ENCODE data around the gene NEK5.
A peak's percentile ranks its signal among the peaks of the same experiment; 100 is the strongest.
"Not testable (repeated sequence)": the region's sequence is repeated elsewhere in the genome, so short reads cannot be mapped to it uniquely, and the experiment has no call there.

NEK5 gene, protein sequence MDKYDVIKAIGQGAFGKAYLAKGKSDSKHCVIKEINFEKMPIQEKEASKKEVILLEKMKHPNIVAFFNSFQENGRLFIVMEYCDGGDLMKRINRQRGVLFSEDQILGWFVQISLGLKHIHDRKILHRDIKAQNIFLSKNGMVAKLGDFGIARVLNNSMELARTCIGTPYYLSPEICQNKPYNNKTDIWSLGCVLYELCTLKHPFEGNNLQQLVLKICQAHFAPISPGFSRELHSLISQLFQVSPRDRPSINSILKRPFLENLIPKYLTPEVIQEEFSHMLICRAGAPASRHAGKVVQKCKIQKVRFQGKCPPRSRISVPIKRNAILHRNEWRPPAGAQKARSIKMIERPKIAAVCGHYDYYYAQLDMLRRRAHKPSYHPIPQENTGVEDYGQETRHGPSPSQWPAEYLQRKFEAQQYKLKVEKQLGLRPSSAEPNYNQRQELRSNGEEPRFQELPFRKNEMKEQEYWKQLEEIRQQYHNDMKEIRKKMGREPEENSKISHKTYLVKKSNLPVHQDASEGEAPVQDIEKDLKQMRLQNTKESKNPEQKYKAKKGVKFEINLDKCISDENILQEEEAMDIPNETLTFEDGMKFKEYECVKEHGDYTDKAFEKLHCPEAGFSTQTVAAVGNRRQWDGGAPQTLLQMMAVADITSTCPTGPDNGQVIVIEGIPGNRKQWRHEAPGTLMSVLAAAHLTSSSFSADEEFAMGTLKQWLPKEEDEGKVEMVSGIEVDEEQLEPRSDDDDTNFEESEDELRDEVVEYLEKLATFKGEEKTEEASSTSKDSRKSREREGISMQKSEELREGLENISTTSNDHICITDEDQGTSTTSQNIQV

DNA sequence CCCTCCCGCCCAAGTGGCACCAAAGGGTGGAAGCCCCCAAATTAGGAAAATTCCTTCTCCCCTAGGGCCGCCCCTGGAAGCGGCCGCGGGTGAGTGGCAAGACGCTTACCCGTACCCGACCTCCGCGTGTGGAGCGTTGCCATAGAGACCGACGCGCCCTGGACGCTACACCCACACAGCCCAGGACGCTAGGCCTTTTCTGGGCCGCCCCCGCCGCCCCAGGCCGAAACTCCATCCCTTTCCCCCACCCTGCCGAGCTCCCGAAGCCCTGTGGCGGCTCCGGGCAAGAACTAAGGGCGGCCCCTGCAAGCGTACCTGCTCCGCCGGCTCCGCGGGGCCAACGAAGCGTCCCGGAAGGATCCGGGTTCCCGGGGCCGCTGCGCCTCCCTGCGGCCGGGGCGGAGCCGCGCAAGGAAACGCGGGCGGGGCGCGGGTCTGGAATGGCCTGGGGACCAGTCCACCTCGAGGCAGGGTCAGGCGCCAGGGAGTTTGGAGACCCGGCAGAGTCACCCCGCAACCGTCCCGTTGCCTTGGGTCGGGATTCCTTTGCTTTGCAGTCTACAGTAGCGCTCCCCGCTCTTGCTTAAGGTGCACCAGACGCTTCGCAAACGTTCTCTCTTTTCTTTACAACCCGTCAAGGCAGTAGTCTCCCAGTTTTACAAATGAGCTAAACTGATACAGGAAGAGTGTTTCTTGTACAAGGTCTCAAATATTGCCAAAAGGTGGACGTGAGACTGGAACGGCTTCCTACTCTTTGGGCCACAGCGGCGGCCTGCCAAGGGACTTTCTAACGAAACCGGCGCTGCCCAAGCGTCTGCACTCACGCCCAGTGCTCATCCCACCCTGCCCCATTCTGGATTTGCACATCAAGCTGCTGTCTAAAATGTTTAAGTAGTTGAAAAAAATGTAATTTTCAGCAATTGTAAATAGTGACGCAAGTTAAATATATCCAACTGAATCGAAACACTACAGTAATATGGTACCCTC, at the start of gene NEK5:
TSS of gene NEK5 (minus strand) at position 360 of the 987 bp plus-strand sequence. CDS start 1,591 bp downstream, outside the sequence.
- DNase-seq = peak; percentile 75
- peak; percentile 74 for ATAC-seq

DNA sequence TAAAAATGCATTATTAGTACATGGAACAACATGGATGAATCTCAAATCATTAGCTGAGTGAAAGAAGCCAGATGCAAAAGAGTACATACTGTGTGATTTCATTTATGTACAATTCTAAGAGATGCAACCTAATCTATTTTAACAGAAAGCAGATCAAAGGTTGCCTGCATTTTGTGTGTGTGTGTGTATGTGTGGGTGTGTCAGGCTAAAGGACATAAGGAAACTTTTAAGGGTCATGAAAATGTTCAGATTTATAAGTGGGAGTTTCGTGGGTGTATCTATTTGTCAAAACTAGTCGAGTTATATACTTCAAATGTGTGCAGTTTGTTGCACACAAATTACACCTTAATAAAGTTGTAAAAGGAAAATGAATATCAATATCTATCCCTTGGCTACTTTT, 48.4 kb upstream of the NEK5 start:
- no peak for DNase-seq
- no peak for ATAC-seq

DNA sequence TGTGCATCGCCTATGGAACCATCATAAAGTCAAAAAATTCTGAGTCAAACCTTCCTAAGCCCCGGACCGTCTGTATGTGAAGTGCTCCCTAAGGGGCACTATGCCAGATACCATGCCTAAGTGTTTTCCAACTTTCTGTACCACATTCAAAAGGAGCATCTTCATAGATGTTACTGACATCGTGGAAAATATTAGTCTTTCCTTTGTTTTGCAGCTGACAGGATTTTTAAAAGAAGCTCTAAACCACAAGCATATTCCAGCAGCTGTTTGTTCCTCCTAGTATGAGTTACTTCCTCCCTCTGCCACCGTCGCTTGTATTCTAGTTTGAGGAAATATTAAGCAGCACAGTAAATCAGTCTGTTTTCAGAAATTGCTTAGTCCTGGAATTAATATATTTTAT, 45.1 kb upstream of the NEK5 start:
- ATAC-seq = peak; percentile 40
- not testable (repeated sequence) for DNase-seq

DNA sequence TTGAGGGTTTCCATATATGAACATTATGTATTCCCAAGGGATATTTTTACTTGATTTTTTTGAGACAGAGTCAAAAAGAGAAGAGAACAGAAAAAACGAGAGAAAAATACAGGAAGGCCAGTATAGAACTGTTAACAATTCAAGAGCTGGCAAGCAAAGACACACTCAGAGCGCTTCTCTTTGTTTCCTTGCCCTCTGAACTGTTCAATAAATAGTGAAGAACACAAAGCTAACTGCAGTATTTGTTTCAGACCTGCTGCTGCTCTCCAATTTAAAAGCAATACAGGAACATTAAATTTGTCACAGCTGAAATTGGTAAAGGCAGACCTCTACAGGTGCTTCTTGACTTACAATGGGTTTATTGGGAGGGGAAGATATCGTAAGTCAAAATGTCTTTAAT, 44.5 kb upstream of the NEK5 start:
- no peak for DNase-seq
- ATAC-seq = no peak

DNA sequence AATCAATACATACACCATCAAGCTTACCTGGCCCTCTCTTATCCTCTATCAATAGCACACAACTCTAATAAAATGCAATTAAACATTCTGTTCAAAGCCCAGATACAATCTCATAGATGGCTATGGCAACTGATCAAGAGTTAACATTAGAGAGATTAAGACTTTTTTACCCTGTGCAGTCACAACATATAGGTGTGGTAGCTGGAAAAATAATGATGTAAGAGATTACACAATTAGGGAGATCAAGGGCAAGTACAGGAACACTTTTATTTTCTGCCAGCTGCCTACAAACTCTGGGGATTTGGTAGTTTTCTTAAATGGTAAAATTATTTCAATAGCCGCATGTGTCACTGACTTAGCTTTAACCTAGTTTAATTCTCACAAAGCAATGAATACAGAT, 42.8 kb upstream of the NEK5 start:
- not testable (repeated sequence) for ATAC-seq, DNase-seq

DNA sequence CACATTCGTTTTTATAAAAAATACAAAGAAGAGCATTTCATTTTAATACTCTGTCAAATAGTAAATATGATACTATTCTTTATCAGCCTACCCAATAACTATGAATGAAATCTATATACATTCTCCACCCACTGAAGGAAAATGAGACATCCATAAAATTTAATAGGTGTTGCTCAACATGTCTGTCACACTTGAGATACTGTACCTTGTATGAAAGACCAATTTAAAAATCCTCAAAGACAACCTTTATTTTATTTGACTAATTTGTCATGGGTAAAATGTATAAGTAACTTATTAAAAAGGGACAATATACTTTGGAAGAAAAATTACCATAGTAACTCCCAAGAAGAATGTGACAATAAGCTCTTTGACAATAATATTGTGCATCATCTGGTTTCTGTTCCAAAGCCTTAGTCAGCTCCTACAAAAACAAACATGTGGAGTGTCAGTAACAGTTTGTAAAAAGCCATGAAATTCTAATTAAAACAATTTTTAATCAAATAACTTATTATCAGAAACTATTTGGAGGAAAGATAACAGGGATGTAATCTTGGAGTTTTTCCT, 42.0 kb upstream of the NEK5 start:
- DNase-seq, ATAC-seq: not testable (repeated sequence)

DNA sequence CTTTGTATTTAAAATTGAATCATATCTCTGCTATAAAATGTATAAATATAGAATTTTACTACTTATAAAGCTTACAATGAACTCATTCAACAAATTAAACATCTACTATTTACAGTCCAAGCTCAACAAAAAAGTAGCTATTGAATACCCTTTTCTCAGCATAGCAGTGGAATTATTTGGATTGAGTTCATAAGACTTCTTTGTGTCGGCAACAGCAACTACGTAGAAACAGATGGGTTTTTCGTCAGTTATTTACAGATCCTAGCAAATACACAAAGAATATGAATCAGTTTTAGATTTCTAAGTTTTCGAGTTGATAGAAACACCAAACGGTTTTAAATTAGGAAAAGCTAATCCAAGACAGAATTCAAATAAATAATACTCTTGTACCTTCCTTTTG, 41.0 kb upstream of the NEK5 start:
- DNase-seq = no peak

DNA sequence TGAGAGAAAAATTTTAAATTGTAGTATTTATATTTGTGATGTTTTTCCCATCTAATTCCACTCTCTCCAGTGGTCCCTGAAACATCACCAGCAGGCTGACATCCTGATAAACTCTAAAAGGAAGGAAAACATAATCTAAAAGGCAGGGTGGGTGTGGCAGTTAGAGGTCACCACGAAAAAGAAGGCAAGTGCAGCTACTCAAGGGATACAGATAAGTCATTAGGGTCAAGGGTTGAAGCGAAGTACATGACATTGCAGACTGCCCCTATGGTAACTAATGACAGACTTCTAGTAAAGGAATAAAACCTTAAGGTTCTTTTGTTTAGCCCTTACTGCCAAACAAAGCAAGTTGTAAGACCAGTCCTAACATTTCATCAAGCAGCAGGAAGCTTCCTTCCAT, 36.5 kb upstream of the NEK5 start:
- ATAC-seq = no peak
- no peak for DNase-seq

More for the DNA sequence above, 41.0 kb upstream of the NEK5 start:
- no peak for ATAC-seq

DNA sequence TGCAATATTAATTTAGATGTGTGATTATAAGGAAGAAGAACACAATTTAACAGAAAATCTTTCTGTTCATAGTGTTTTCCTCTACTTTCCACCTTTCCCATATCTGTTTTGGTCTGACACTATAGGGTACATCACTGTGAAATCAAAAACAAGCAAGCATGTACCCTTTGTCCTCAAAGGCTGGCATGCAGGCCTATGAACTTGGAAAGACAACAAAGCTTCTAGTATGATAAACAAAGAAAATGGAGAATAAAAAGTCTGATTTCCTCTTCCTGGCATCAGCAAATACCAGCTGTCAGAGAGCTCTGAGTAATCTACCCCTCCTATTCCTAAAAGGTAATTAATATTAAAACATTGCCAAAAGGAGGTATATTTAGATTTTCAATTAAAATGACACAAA, 36.1 kb upstream of the NEK5 start:
- ATAC-seq (no peak), DNase-seq (no peak)

DNA sequence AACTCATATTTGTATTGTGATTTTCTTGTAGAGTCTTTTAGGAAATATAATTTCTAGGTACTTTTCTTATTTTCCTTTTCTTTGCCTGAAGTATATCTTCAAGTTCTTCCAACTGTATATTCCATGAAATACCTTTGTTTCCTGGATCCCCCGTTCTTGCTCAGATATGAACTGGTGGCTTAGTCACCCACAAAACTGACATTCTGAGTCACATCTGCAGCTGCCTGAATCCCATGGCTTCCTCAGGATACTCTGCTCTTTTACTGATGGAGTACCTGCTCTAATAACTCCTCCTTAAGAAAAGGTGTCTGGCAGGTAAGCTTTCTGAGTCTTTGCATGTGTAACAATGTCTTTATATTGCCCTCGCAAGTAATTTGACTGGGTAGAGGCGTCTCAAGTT, 35.0 kb upstream of the NEK5 start:
- ATAC-seq, DNase-seq: not testable (repeated sequence)

DNA sequence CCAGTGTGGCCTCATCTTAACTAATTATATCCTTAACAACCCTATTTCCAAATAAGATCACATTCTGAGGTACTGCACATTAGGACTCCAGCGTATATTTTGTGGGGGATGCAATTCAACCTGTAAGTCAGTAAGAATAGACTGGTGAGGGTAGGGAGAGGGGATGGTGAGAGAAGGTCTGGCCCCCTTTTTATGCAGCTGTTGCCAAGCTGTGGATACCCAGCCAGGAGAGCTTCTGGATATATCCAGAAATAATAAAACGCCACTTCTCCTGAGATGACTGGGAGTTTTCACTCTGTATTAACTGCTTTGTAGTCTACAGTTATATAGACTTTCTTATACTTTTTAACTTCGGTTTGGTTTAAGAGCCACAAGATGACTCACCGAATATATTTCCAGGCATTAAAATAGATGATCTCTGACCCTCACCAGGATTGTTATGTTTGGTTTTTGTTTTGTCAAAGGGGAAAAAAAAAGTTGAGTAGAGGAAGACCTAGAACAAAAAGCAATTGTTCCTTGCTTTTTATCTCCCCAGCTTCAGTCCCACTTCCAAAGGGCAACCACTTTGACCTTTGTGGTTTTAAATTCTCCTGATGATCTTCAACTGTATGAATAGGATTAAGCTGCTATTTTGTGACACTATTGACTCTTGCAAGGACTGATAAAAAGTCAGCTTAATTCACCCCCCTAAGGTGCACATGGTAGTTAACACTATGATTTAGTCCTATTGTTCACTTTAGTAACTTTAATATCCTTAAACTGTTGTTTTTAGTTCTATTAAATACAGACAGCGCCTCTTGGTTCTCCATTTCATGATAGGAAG, 33.6 kb upstream of the NEK5 start:
- peak; percentile 24 for ATAC-seq
- no peak for DNase-seq

DNA sequence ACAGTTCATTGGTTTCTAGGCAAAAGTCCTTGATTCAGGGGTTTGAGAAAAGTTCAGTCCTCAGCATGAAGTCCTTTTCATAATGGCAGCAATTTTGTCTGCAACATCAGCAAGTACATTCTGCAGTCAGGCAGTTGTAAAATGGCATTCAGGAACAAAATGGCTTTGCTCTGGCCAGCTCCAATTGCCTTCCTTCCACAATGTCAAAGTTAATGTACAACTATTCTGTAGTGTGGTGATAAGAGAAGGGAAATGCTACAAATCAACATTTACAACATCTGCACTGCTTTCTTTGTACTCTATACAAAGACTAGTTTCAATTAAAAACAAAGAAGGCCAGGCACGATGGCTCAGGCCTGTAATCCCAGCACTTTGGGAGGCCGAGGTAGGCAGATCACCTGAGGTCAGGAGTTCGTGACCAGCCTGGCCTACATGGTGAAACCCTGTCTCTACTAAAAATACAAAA, 32.3 kb upstream of the NEK5 start:
- ATAC-seq = no peak
- DNase-seq = no peak

DNA sequence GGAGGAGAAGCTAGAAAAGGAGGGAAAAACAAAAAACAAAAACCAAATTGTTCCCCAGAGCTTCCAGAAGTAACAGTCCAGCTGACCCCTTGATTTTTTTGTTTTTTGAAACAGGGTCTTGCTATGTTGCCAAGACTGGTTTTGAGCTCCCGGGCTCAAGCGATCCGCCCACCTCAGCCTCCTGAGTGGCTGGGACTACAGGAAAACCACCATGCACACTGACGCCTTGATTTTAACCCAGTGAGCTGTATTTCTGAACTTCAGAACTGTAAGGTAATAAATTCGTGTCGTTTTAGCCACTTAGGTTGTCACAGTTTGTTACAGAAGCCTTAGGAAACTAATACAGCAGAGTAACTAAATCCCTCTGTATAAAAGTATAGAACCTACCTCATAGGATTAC, 31.6 kb upstream of the NEK5 start:
- ATAC-seq (no peak), DNase-seq (no peak)

DNA sequence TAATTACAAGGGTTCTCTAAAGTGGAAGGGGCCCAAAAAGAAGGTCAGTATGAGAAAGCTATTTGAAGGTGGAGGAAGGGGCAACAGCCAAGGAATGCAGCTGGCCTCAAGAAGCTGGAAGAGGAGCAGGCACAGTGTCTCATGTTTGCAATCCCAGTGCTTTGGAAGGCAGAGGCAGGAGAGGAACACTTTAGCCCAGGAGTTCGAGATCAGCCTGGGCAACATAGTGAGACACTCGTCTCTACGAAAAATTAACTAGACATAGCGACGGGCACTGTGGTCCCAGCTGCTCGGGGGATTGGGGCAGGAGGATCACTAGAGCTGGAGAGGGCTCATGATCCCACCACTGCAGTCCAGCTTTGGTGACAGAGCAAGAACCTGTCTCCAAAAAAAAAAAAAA, 31.2 kb upstream of the NEK5 start:
- no peak for DNase-seq
- ATAC-seq = no peak

DNA sequence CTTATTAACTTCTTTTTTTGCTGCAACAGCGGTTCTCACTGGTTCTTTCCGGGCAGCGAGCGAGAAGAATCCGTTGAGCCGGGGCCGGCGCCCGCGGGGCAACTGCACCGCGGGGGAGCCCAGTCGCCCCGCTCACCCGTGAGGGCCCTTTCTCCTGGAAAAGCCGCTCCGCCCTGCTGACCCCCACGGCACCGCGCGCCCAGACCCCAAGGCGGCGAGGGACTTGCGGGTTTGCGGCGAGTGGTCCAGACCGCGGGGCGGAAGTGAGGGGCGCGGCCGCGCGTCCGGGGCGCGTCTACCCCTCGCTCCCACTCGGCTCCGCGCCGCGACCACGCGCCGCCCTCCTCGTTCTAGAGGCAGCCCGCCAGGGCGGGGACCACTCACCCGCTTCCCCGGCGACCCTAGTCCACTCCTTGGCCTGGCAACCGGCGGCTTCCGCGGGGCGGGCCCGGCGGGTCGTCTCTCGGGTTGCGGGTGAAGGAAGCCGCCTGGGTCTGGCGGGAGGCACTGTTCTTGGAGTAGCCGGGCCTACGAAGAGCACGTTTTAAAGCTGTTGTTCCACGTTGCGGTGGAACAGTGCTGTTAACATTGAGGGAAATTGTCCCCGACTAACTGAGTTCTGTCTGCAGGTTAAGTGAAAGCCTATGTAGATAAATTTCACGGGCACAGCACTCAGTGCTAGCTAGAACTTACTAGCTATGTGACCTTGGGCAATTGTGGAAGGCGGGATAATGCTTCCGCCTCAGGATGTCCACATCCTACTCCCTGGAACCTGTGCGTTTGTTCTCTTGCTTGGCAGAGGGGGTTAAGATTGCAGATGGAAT, 30.5 kb upstream of the NEK5 start, which contains the start of gene NEK3:
TSS of gene NEK3 (minus strand) at position 439 of the 824 bp plus-strand sequence. CDS start 3,406 bp downstream, outside the sequence.
- DNase-seq (peak; percentile 58), ATAC-seq (peak; percentile 76)

DNA sequence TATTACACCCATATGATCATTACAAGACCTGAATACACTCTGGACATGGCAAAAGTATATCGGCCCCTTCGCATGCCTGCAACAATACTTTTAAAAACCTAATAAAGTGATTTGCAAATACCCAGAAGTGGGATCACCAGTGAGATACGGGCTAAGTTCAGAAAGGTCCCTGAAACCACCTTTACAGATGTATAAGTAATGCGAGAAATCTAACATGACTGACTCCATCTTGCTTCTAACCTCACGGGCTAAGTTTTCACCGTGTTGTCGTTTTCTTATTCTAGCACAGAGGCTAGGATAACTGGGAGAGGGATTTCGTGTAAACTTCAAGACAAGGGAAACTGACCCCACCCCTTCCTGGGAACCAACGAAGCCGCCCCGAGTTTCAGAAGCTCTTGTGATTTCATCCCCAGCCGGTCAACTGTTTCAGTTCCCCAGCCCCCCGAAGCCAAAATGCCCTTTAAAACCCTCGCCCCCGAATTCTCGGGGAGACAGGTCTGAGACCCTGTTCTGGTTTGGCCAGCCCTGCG, 29.8 kb upstream of the NEK5 start:
- DNase-seq = no peak
- no peak for ATAC-seq

DNA sequence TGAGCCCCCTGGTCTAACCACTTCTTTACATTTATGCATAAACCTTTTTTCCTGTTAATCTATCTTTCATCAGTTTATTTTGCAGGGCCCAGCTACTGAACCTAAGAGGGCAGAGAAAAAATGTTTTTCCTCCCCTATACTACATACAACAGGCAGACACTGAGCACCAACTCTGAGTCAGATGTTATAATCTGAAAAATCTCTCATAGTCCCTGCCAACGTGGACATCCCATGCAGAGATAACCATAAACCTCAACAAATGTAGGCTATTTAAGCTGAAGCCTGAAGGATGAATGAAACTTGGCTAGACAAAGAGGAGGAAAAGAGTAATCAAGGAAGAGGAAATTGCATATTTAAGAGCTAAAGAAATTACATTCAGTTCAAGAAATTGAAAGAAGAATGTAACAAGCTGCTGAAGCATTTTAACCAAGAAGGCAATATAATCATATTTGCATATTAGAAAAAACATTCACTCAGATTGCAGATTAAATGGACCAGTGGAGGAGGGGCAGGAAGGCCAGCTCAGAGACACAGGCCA, 27.9 kb upstream of the NEK5 start:
- DNase-seq (no peak), ATAC-seq (no peak)

DNA sequence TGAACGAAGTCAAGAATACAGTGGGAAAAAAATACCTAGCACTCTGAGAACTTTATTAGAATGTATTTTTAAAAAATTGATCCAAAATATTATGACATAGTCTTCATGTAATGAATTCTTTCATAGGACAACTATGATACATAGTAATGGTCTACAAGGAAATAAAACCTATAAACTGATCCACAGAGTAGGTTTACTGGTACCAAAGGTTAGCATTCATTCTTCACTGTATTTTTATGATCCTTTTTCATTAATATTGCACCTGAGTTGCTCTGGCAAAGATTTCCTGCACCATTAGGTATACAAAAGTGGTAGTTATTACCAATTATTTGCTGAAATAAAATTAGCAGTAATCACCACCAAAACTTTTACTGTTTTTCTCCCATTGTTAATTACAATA, 26.3 kb upstream of the NEK5 start:
- no peak for ATAC-seq
- DNase-seq = no peak

DNA sequence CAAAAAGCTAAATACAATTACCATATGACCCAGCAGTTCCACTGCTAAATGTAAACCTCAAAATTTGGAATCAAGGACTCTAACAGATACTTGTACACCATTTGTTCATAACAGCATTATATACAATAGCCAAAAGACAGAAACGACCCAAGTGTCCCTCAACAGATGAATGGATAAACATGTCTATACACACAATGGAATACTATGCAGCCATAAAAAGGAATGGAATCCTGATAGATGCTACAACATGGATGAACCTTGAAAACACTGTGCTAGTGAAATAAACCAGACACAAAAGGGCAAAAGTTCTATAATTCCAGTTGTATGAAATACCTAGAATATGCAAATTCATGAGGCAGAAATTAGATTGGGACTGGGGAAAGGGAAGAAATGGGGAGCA, 18.4 kb upstream of the NEK5 start:
- DNase-seq (no peak), ATAC-seq (no peak)
